ENCODE results near the gene ZNF732. TPM values are rescaled to one million over a fixed set of nuclear protein-coding genes. Genes with fewer than 3 reads are reported as not detected.

The ZNF732 gene
- total and polyA plus RNA-seq, 9 donors: 0.30 to 0.85 (median 0.43) TPM

- no peak for DNase-seq
- Histone ChIP-seq H3K27me3 (no peaks in the 10 kb centered on the region), H3K4me1 (ENCODE audit: insufficient read depth) (no peaks in the 10 kb centered on the region), H3K36me3 (no peaks in the 10 kb centered on the region), H3K27ac (no peak overlapping the region), H3K9me3 (no peaks in the 10 kb centered on the region), H3K4me3 (no peak overlapping the region)
- TF ChIP-seq CTCF (IDR thresholded peaks at IDR 0.05): no peak
- TF ChIP-seq EP300 (IDR thresholded peaks at IDR 0.05): no peak
- TF ChIP-seq POLR2A (IDR thresholded peaks at IDR 0.05): no peak
- intact Hi-C loops (cut with DNase I): no loop called here
- WGBS, 3 donors: 95 to 96% (median 95%) methylated on average over 4 of the region's 4 CpGs
These were observed 2.9 kb downstream of the ZNF732 start for GRCh38 chr4:302381-302780.

GRCh38 chr4:294732-295131 is 10.5 kb downstream of the ZNF732 start:
- WGBS, 3 donors: 96 to 98% (median 96%) methylated on average over 3 of the region's 3 CpGs
- no peak for DNase-seq
- TF ChIP-seq POLR2A (IDR thresholded peaks at IDR 0.05): no peak
- no peak for TF ChIP-seq EP300 (IDR thresholded peaks at IDR 0.05)
- TF ChIP-seq CTCF (IDR thresholded peaks at IDR 0.05): no peak

GRCh38 chr4:288891-289290 is 16.4 kb downstream of the ZNF732 start:
- Histone ChIP-seq H3K9me3 (peaks cover 0 to 15% of the 10 kb centered on the region in 2 donors), H3K4me1 (ENCODE audit: insufficient read depth) (no peaks in the 10 kb centered on the region), H3K4me3 (no peak overlapping the region), H3K27me3 (no peaks in the 10 kb centered on the region), H3K36me3 (no peaks in the 10 kb centered on the region), H3K27ac (no peak overlapping the region)
- 91 to 95% (median 94%) methylated on average over 2 of the region's 2 CpGs for WGBS, 3 donors
- intact Hi-C loops (cut with DNase I): no loop called here
- no peak for DNase-seq
- TF ChIP-seq POLR2A (IDR thresholded peaks at IDR 0.05): no peak
- TF ChIP-seq EP300 (IDR thresholded peaks at IDR 0.05): no peak
- TF ChIP-seq CTCF (IDR thresholded peaks at IDR 0.05): no peak

More at GRCh38 chr4:294732-295131, 10.5 kb downstream of the ZNF732 start:
- H3K36me3 ChIP-seq: no peaks in the 10 kb centered on the region
- no peaks in the 10 kb centered on the region for H3K27me3 ChIP-seq
- H3K4me3 ChIP-seq: no peak overlapping the region
- no peaks in the 10 kb centered on the region for H3K4me1 ChIP-seq (ENCODE audit: insufficient read depth)
- peaks cover 0 to under 1% of the 10 kb centered on the region in 2 donors for H3K9me3 ChIP-seq
- intact Hi-C loops (cut with DNase I): no loop called here
- no peak overlapping the region for H3K27ac ChIP-seq

- Histone ChIP-seq H3K27ac (no peak overlapping the region), H3K4me3 (no peak overlapping the region), H3K9me3 (peaks cover 3 to 19% of the 10 kb centered on the region in 2 donors), H3K27me3 (no peaks in the 10 kb centered on the region), H3K4me1 (ENCODE audit: insufficient read depth) (no peaks in the 10 kb centered on the region), H3K36me3 (no peaks in the 10 kb centered on the region)
- TF ChIP-seq CTCF (IDR thresholded peaks at IDR 0.05) (no peak), EP300 (IDR thresholded peaks at IDR 0.05) (no peak)
- intact Hi-C loops (cut with DNase I): no loop called here
- WGBS, 3 donors: 86 to 97% (median 96%) methylated on average over 5 of the region's 5 CpGs
- DNase-seq: no peak
These were observed 31.8 kb downstream of the ZNF732 start for GRCh38 chr4:273309-274017.
